ENCODE measurements around the gene ZBTB38.

Gene ZBTB38

DNA sequence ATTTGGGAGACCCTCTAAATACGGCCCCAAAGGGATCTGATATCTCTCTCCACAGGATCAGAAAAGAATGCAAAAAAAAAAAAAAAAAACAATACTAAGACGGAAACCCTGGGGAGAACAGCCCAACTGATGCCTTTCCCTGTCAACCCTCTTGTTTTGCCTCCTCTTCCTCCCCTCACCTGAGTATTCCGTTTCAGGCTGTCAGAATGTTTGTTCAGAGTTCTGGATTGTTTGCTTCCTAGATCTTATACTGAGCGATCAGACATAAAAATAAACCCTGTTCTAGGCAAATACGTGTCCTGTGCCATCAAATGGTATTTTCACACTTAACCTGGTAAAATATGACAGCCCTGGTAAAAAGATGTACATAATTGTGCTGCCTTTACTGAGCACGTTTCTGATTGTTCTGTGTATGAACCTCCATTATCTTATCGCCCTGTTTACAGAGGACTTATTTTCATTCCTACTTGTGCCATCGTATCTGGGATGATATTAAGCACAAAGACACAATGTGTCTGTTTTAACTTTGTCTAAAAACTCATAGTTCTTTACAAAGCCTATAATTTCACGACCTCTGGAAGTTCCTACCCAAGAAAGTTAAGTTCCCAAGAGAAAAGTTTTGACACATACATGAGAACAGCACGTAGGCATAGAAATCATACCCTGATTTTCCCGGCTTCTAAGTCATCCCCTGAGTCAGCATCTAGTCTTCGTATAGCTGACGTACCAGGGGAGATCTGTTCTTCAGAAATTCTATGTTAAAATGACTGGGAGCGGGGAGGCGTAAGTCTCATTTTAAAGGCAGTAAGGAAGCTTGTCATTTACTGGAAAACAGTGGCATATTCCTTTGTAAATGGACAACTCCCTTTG, 856 bp downstream of the ZBTB38 start:
- Histone ChIP-seq H3K9ac (no peak overlapping the region), H3K27ac (peak overlapping the region in 2 of 11 experiments; percentile 70 to 71; a peak in 3 of 22 replicates), H3K9me3 (replicated peaks in 1 of 11) (no peaks in the 10 kb centered on the region; a peak in 1 of 22 replicates), H3K27me3 (no peaks in the 10 kb centered on the region), H4K20me1 (no peaks in the 10 kb centered on the region), H3K4me3 (no peak overlapping the region), H3K36me3 (no peaks in the 10 kb centered on the region), H3K4me1 (peaks cover 0 to 40% (median 8%) of the 10 kb centered on the region in 10 experiments; a peak in 11 of 20 replicates), H3K4me2 (peak overlapping the region in 4 of 11 experiments; percentile 12 to 78 (median 64); a peak in 7 of 22 replicates)
- TF ChIP-seq Cebpa-rat (IDR thresholded peaks at IDR 0.05), result no peak

DNA sequence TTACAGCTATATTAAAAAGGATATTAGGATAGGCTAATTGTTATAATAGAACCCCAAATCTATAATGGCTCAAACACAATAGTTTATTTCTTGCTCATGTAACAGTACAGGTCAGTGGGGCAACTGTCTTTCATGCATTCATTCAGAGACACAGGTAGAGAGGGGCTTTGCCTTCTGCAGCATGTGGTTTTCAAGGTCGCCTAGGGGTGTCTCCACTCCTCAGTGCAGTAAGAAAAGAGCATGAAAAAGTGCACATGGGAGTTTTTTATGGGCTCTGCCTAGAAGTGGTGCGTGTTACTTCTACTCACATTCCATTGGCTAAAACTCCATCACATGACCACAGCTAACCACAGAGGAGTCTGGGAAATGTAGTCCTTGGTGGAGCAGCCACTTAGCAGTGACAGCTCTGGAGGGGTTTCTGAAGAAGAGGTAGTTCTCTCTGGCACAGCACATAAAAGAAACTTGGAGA, 1.8 kb downstream of the ZBTB38 start:
- no peak for TF ChIP-seq Cebpa-rat (IDR thresholded peaks at IDR 0.05)
- no peak overlapping the region for H3K27ac ChIP-seq
- H3K4me1 ChIP-seq, result peaks cover 0 to 40% (median 8%) of the 10 kb centered on the region in 10 experiments; a peak in 11 of 20 replicates
- H3K27me3 ChIP-seq, result no peaks in the 10 kb centered on the region
- no peaks in the 10 kb centered on the region for H3K9me3 ChIP-seq (replicated peaks in 1 of 11)
- no peaks in the 10 kb centered on the region for H3K36me3 ChIP-seq
- no peak overlapping the region for H3K9ac ChIP-seq
- H3K4me3 ChIP-seq, result no peak overlapping the region
- peak overlapping the region in 2 of 11 experiments; percentile 11 to 70; a peak in 3 of 22 replicates for H3K4me2 ChIP-seq
- no peaks in the 10 kb centered on the region for H4K20me1 ChIP-seq

DNA sequence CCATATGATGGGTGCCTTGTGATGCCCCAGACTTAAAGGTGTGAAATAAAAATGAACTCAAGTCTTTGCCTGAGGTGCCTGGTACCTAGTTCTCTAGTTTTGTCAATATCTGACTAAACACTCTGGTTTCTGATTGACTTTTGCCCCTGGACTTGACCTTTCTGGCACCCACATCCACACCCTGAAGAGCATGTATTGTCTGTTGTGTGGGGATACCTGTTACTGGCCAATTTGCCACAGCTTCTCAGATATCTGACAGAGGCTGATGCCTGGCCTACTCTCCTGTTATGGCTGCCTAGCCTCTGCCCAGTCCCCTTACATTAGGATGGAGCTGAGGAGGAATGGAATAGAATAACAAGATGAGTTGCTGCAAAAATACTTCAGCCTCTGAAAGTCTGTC, 3.6 kb downstream of the ZBTB38 start:
- Histone ChIP-seq H3K4me1 (peaks cover 0 to 38% (median 6%) of the 10 kb centered on the region in 10 experiments; a peak in 11 of 20 replicates), H3K4me3 (no peak overlapping the region)

DNA sequence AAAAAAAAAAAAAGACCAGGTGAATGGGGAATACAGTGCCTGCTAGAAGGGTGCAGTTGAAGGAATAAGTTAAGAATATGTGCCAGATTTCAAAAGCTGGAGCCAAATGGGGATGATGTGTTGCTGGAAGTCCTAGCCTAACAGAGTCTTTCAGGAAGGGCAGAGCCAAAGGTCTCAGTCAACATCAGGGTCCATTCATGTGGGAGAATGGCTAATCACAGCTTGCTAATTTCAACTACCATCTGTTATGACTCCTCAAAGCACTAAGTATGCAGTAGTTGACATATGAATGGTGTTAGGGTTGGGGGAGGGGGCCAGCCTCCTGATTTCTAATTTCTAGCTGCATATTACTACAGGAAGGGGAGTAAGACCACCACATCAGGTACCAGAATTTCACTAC, 4.4 kb downstream of the ZBTB38 start:
- Histone ChIP-seq H3K27ac (no peak overlapping the region), H3K27me3 (no peaks in the 10 kb centered on the region), H3K4me1 (peaks cover 0 to 30% (median 6%) of the 10 kb centered on the region in 10 experiments; a peak in 11 of 20 replicates), H3K36me3 (no peaks in the 10 kb centered on the region), H3K9ac (no peak overlapping the region), H3K9me3 (replicated peaks in 1 of 11) (no peaks in the 10 kb centered on the region), H3K4me3 (no peak overlapping the region), H3K4me2 (no peak overlapping the region), H4K20me1 (no peaks in the 10 kb centered on the region)
- no peak for TF ChIP-seq Cebpa-rat (IDR thresholded peaks at IDR 0.05)

More for the DNA sequence above, 3.6 kb downstream of the ZBTB38 start:
- Histone ChIP-seq H3K4me2 (no peak overlapping the region), H3K9me3 (replicated peaks in 1 of 11) (no peaks in the 10 kb centered on the region), H3K9ac (no peak overlapping the region), H3K27ac (no peak overlapping the region), H3K27me3 (no peaks in the 10 kb centered on the region), H4K20me1 (no peaks in the 10 kb centered on the region), H3K36me3 (no peaks in the 10 kb centered on the region)
- no peak for TF ChIP-seq Cebpa-rat (IDR thresholded peaks at IDR 0.05)

DNA sequence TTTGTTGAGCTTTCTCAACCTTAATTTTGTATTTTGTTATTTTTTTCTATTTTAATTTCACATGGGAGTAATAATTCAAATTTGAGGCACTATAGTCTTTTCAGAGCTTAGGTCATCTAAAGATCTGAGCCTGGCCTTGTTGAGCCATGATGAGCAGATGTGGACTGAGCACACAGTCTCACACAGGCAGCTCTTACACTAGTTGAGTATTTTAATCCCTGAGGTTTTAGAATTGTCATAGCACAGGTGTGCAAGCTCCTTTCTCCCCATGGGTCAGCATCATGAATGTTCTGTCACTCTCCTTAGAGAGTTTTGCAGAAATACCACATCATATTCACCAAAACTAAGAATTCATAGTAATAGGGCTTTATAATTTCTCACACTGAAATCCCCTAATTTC, 4.9 kb downstream of the ZBTB38 start:
- H3K4me2 ChIP-seq, result no peak overlapping the region
- H4K20me1 ChIP-seq, result no peaks in the 10 kb centered on the region; a peak in 1 of 22 replicates
- peaks cover 0 to 24% (median 2%) of the 10 kb centered on the region in 10 experiments; a peak in 11 of 20 replicates for H3K4me1 ChIP-seq
- H3K27ac ChIP-seq, result no peak overlapping the region
- H3K9me3 ChIP-seq (replicated peaks in 1 of 11), result no peaks in the 10 kb centered on the region
- H3K36me3 ChIP-seq, result no peaks in the 10 kb centered on the region
- TF ChIP-seq Cebpa-rat (IDR thresholded peaks at IDR 0.05), result no peak
- no peak overlapping the region for H3K9ac ChIP-seq
- H3K27me3 ChIP-seq, result no peaks in the 10 kb centered on the region
- no peak overlapping the region for H3K4me3 ChIP-seq

DNA sequence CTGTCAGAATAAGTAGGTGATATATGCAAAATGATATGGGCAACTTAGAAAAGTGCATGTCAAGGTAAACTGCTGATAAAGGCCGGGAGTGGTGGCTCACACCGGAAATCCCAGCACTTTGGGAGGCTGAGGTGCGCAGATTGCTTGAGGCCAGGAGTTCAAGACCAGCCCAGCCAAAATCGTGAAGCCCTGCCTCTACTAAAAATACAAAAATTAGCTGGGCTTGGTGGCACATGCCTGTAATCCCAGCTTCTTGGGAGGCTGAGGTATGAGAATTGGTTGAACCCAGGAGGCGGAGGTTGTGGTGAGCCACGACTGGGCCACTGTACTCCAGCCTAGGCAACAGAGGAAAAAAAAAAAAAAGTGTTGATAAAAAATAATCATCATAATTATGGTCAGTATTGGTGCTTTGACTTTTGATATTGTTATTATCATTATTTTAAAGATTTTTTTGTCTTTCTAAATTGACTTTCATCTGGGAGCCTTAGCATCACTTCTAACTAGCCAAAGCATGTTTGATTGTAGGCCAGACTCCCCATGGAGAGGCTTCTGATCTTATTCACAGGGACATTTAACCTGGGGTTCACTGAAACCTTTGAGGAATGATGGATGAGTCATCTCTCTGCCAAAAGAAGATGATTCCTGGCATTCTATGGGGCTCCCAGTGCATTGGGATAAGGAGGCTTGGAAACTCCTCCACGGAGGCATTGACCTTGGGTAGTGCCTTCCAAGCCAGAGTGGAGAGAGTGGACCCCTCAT, 5.6 kb downstream of the ZBTB38 start:
- no peak overlapping the region for H3K4me3 ChIP-seq
- no peaks in the 10 kb centered on the region for H3K27me3 ChIP-seq
- H3K9me3 ChIP-seq (replicated peaks in 1 of 11), result no peaks in the 10 kb centered on the region
- H3K4me2 ChIP-seq, result no peak overlapping the region
- peaks cover 0 to 17% (median 0%) of the 10 kb centered on the region in 10 experiments; a peak in 6 of 20 replicates for H3K4me1 ChIP-seq
- no peak overlapping the region for H3K27ac ChIP-seq
- no peak overlapping the region for H3K9ac ChIP-seq
- no peak for TF ChIP-seq Cebpa-rat (IDR thresholded peaks at IDR 0.05)
- H4K20me1 ChIP-seq, result no peaks in the 10 kb centered on the region; a peak in 1 of 22 replicates
- no peaks in the 10 kb centered on the region for H3K36me3 ChIP-seq

DNA sequence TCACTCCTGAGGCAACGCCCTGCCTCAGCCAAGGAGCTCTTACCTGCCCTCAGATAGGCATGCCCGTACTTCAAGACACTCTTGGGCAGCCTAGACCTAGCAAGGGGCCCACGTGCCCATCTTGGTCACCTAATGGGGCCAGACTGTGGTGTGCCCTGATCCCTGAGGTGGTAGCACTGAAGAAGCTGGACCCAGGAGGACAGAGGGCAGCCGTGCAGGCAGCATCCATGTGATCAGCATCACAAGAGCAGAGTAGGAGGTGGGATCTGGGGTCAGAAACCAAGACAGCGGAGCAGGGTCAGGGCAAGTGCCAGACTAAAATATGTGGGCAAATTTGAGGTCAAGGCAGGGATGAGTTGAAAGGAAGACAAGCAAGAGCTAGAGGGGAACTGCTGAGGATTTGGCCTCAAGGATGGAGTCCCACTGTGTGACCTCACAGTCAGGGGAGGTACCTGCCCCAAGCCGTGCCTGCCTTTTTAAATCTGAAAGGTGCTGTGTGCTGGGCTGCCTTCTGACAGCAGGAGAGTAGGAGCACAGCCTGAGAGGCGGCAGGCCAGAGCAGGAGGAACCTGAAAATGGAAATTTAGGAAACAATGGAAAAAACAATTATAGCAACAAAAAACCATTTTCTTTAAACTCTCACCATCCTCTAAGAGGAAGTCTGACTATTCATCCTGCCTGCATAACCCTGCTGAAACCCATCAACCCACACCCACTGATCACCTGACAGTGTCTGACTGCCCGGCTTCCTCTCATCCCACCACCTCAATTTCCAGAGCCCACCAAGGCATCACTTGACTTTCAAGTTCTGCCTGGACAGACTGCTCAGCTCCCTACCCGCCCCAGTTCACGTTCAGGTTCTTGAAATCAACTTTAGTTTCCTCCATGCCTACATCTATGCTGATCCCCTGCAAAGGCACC, 7.3 kb downstream of the ZBTB38 start:
- Histone ChIP-seq H4K20me1 (no peaks in the 10 kb centered on the region; a peak in 1 of 22 replicates), H3K4me3 (no peak overlapping the region), H3K9ac (no peak overlapping the region), H3K4me1 (peaks cover 0 to 5% (median 0%) of the 10 kb centered on the region in 10 experiments; a peak in 1 of 20 replicates), H3K4me2 (peak overlapping the region in 1 of 11 experiments; percentile 10; a peak in 1 of 22 replicates), H3K9me3 (replicated peaks in 1 of 11) (no peaks in the 10 kb centered on the region), H3K27me3 (no peaks in the 10 kb centered on the region), H3K36me3 (no peaks in the 10 kb centered on the region), H3K27ac (no peak overlapping the region)
- TF ChIP-seq Cebpa-rat (IDR thresholded peaks at IDR 0.05), result no peak

DNA sequence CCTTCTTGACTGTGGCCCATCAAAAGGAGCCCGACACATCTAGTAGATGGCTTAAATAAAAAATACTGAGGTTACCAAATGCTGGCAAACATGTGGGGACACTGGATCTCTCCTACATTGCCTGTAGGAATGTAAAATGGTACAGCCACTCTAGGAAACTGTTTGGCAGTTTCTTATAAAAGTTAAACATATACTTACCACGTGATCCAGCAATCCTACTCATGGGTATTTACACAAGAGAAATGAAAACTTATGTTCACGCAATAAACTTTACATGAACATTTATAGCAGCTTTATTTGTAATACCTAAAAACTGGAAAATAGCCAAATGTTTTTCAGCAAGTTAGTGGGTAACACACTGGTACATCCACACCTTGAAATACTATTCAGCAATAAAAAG, 9.1 kb downstream of the ZBTB38 start:
- Histone ChIP-seq H3K9me3 (replicated peaks in 1 of 11) (no peaks in the 10 kb centered on the region), H3K9ac (no peak overlapping the region), H3K27ac (no peak overlapping the region), H3K4me1 (peaks cover 0 to 5% (median 0%) of the 10 kb centered on the region in 10 experiments; a peak in 1 of 20 replicates), H4K20me1 (no peaks in the 10 kb centered on the region; a peak in 1 of 22 replicates), H3K36me3 (no peaks in the 10 kb centered on the region), H3K4me2 (no peak overlapping the region), H3K27me3 (no peaks in the 10 kb centered on the region), H3K4me3 (no peak overlapping the region)
- TF ChIP-seq Cebpa-rat (IDR thresholded peaks at IDR 0.05), result no peak
